ENCODE data around the gene DNAI1.

The DNAI1 gene

DNA sequence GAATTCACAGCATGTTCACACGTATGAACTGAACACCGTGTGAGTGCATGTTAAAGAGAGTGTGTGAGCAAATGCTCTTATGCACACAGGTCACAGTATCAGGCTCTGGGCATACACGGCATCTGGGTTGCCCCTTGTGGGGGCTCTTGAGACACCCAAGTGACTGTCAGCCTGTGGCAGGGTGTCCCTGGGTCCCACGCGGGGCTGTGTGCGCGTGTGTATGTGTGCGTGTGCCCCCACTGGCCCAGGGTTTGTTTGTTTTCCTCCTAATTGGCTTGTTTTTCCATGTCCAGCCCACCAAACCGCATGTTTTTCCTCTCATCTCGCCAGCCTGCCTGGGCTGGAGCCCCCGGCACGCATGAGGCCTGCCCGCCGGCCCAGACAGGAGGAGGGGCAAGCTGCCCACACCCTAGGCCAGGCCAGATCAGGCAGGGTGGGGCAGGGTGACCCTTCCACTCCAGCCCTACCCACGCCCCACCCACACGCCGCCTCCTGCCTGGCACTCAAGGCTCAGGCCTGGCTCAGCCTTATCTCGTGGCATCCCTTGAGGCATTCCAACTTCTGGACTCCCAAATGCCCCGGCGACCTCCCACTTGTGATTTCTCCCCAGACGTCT, 102.1 kb downstream of the DNAI1 start:
- no peak for DNase-seq

DNA sequence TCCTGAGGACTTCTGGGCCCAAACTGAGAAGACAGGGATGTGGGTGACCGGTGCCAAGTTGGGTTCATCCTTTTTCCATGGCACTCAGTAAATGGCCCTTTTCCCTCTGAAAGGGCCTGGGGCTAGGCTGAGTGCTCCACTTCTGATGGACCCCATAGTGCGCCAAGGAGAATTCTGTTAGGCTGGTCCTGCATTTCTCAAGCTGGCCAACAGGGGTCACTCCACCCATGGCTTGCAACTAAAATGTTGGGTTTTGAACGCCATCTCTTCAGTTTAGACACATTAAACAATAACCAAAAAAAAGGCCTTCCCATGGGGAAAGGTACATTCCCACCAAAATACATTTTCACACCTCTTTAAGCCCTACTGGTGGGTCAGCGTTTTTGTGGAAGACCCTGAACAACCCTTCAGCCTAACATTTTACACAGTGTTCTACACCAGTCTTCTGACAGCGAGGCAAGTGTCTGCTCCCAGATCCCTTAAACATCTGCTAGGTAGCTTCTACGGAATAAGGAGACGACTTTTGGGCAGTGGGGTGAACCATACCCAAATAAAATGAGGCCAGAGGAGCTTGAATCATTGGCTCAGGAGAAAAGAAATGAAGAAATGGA, 103.6 kb downstream of the DNAI1 start:
- DNase-seq = no peak

DNA sequence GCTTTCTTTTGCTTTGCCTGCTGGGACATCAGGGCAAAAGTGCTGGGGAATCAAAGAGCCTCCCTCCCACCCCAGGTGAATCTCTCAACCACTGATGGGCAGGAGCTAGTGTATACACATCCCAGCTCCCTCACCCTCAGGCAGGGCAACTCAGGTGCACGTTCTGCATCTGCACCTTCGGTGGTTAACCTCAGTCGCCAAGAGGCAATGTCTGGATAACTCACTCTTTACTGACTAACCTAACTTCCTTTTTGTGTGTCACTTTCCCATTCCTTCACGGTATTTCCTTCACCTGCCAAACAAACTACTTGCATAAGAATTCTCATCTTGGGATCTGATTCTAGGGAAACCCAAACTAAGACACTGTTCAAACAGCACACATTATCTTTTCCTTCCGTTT, 104.7 kb downstream of the DNAI1 start:
- no peak for DNase-seq

DNA sequence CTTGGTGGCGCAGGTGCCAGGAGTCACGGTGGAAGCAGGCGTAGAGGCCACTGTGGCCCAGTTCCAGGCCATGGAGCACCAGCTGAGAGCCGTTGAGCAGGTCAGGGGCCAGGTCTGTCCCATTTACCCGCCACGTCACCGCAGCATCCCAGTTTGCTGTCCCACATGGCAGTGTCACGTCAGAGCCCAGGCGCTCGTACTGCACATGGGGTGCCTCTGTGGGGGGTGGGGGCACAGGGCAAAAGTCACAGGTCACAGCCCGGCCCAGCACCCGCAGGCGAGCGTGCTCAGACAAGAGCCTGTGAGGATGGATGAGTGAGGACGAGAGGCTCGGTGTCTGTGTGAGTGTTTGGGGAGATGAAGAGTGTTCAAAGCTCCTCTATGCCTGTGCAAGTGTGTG, 106.0 kb downstream of the DNAI1 start:
- no peak for DNase-seq

DNA sequence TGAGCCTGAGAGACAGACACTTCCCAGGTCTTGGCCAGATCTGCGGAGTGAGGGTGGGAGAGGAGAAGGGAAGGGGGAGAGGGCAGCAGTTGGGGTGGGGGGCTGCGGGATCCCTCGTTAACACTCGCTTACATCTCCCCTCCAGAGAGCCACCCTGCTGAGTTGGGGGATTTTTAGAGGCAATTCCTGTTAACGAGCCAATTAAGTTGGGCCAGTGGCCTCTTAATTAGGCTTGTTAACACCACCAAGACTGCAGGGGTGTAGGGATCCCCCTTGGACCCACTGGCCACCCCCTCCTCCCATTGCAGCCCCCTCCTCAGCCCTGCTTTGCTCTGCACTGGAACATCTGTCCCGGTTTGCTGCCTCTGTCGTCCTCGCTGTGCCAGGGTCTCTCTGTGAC, 107.3 kb downstream of the DNAI1 start:
- no peak for DNase-seq

DNA sequence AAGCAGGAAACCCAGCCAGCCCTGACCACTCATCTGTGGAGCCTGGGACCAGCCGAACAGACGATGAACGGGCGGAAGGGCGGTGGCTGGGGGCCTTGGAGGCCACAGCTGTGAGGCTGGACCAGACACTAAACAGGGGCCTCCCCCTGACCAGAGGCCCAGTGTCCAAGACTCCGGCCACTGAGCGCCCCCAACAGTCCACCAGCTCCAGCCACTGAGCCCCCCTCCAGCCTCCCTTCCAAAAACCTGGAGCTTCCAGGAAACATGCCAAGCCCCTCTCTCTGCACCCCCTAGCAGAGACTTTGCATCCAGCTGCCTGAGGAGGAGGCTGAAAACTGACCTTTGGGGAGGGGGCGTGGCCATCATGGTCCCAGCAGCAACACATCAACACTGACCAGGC, 107.7 kb downstream of the DNAI1 start:
- DNase-seq = no peak

DNA sequence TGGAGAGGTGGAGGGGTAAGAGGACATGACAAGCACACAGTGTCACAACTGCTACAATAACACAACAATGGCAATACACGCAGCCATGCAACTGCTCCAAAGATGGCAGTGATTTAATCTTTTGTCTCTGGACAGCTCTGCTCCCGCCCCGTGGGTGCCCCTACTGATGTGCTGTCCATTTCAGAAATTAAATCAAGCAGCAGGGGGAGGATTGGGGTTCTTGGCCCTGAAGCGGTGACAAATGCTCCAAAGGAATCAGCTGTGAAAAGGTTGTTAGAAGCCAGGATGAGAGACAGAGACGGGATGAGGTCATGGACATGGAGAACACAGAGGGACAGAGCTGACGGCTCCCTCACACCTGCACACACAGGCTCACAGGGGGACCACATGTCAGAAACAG, 108.4 kb downstream of the DNAI1 start:
- DNase-seq = no peak

DNA sequence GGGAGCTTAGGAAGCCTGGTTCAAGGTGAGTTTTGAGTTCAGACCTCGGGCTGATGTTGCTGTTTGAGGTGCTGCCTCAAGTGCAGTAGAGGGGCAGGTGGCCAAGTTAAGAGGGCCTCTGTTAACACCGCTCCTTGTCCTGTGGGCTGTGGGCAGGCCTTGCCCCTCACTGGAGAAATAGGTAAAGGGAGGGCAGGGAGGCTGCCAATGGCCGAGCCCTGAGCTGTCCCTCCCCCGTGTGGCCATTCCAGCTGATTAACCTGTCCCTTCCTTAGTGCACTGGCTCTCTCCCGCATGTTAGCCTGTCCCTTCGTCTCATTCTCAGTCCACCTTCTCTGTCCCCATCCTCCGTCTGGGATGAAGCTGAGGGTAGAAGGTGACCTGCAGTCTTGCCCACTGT, 109.5 kb downstream of the DNAI1 start:
- no peak for DNase-seq

DNA sequence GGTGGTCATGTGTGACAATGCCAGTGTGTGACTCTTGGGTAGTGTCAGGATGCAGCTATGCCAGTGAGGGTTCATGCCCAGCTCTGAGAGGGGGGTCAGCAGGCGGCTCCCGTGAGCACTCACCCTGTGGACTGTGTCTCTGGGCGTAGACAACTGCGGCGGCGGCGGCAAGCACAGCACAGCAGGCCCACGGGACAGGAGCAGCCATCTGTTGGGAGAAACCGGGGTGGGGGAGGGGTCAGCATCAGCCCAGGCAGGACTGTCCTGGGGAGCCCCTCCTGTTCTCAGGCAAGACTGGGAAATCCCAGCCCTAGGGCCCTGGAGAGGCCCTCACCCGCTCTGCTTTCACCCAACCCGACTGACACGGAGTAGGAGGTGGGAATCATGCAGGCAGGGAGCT, 110.2 kb downstream of the DNAI1 start:
- DNase-seq = no peak

DNA sequence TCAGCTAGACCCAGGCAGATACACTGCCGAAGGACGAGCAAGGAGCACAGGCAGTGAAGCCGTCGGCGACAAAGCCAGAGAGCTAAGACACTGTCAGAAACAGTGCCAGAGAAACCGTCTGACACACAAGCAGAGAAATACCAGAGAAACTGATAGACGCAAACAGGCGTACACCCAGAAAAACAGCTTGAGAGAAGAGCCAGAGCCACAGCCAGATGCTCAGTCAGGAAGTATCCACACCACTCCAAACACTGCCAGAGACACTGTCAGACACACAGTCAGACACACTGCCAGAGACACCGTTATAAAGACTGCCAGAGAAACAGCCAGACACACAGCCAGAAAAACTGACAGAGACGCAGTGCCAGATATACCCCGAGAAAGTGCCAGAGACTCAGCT, 111.8 kb downstream of the DNAI1 start:
- no peak for DNase-seq
